Measurements from ENCODE around the gene SHROOM2. TPM values are rescaled to one million over a fixed set of nuclear protein-coding genes. Genes with fewer than 3 reads are reported as not detected.

Gene SHROOM2
- total and polyA plus RNA-seq, 8 donors: 1.3 to 11.3 (median 3.9) TPM

DNA sequence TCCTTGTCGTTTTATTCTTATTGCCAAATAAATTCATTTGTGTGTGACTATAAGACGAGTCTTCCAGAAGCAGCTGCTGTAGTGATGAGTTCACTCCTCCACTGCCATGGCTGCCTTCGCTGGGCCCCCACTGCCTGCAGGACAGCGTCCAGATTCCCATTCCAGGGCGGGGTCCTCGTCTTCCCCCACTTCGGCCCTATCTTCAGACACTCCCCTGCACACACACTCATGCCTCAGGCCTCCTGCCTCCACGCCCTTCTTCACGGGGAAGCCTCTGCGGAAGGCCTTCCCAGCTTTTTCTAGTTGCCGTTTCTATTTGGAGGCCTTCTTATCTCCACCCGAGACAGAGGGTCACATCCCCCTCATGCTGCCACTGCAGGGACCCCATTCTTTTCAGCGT is 80.4 kb downstream of the SHROOM2 start:
- H3K36me3 ChIP-seq: no peaks in the 10 kb centered on the region
- 38 to 61% (median 52%) methylated on average over 12 to 13 of the region's 13 CpGs for WGBS, 5 donors
- intact Hi-C loops (cut with DNase I; ENCODE audit: low total_unique reads): no loop called here
- no peaks in the 10 kb centered on the region for H3K4me1 ChIP-seq
- peaks cover 0 to 7% (median 0%) of the 10 kb centered on the region in 4 donors for H3K9me3 ChIP-seq
- no peak overlapping the region for H3K27ac ChIP-seq
- no peaks in the 10 kb centered on the region for H3K27me3 ChIP-seq
- TF ChIP-seq POLR2AphosphoS5 (IDR thresholded peaks at IDR 0.05): no peak
- TF ChIP-seq, protein P1, sequence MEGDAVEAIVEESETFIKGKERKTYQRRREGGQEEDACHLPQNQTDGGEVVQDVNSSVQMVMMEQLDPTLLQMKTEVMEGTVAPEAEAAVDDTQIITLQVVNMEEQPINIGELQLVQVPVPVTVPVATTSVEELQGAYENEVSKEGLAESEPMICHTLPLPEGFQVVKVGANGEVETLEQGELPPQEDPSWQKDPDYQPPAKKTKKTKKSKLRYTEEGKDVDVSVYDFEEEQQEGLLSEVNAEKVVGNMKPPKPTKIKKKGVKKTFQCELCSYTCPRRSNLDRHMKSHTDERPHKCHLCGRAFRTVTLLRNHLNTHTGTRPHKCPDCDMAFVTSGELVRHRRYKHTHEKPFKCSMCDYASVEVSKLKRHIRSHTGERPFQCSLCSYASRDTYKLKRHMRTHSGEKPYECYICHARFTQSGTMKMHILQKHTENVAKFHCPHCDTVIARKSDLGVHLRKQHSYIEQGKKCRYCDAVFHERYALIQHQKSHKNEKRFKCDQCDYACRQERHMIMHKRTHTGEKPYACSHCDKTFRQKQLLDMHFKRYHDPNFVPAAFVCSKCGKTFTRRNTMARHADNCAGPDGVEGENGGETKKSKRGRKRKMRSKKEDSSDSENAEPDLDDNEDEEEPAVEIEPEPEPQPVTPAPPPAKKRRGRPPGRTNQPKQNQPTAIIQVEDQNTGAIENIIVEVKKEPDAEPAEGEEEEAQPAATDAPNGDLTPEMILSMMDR (IDR thresholded peaks at IDR 0.05): no peak
- no peak for TF ChIP-seq POLR2A (IDR thresholded peaks at IDR 0.05)
- TF ChIP-seq EP300 (IDR thresholded peaks at IDR 0.05): no peak
- no peak overlapping the region for H3K4me3 ChIP-seq
- peak in 1 of 2 donors; percentile 43 for DNase-seq

DNA sequence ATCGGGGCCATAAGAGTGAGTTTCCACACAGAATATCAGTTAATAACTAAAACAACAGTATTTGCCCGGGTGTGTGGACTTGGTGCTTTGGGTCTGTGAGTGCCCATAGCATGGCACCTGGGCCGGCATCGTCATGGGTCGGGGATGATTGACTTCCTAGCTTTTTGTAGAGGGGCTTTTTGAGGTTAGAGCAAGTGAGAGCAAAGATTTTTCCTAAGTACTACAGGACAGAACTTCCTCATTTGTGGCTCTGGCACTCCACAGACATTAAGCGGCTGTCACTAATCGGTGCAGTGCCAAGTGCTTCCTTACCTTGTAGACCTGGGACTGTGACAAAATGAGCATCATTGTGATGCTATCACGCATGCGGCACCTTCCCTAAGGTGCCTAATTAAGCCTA is 81.0 kb downstream of the SHROOM2 start:
- no peak for DNase-seq
- no peaks in the 10 kb centered on the region for H3K4me1 ChIP-seq
- intact Hi-C loops (cut with DNase I; ENCODE audit: low total_unique reads): no loop called here
- H3K36me3 ChIP-seq: no peaks in the 10 kb centered on the region
- no peak overlapping the region for H3K4me3 ChIP-seq
- no peaks in the 10 kb centered on the region for H3K27me3 ChIP-seq
- peaks cover 0 to 7% (median 0%) of the 10 kb centered on the region in 4 donors for H3K9me3 ChIP-seq
- H3K27ac ChIP-seq: no peak overlapping the region
- TF ChIP-seq EP300 (IDR thresholded peaks at IDR 0.05) (no peak), POLR2A (IDR thresholded peaks at IDR 0.05) (no peak), POLR2AphosphoS5 (IDR thresholded peaks at IDR 0.05) (no peak)
- TF ChIP-seq, protein P1 (IDR thresholded peaks at IDR 0.05): no peak
- WGBS, 5 donors: 49 to 85% (median 61%) methylated on average over 3 to 9 of the region's 9 CpGs

DNA sequence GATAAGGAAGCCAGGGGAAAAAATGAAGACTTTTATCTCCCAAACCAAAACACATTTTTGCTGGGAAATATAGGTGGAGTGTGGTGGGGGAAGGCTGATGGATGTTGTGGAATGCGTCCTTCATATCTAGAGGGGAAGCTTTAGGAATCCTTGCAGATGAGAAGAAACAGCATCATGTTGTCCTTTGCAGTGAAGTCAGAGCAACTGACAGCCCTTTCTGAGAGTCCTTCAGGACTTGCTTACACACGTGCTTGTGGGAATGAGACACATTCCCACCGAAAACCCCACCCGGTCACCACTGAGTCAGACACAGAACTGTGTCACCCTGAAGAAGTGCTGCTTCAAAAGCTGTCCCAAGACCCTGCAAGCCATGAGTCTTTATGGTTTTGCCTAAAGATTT is 81.5 kb downstream of the SHROOM2 start:
- H3K36me3 ChIP-seq: no peaks in the 10 kb centered on the region
- no peak for TF ChIP-seq POLR2A (IDR thresholded peaks at IDR 0.05)
- no peak for TF ChIP-seq POLR2AphosphoS5 (IDR thresholded peaks at IDR 0.05)
- no peak for TF ChIP-seq EP300 (IDR thresholded peaks at IDR 0.05)
- TF ChIP-seq, protein P1 (IDR thresholded peaks at IDR 0.05): no peak
- no peaks in the 10 kb centered on the region for H3K27me3 ChIP-seq
- no peak overlapping the region for H3K4me3 ChIP-seq
- 59 to 82% (median 67%) methylated on average over 4 of the region's 4 CpGs for WGBS, 5 donors
- no peaks in the 10 kb centered on the region for H3K4me1 ChIP-seq
- intact Hi-C loops (cut with DNase I; ENCODE audit: low total_unique reads): no loop called here
- H3K27ac ChIP-seq: no peak overlapping the region
- H3K9me3 ChIP-seq: peaks cover 0 to 3% (median 0%) of the 10 kb centered on the region in 4 donors
- no peak for DNase-seq

DNA sequence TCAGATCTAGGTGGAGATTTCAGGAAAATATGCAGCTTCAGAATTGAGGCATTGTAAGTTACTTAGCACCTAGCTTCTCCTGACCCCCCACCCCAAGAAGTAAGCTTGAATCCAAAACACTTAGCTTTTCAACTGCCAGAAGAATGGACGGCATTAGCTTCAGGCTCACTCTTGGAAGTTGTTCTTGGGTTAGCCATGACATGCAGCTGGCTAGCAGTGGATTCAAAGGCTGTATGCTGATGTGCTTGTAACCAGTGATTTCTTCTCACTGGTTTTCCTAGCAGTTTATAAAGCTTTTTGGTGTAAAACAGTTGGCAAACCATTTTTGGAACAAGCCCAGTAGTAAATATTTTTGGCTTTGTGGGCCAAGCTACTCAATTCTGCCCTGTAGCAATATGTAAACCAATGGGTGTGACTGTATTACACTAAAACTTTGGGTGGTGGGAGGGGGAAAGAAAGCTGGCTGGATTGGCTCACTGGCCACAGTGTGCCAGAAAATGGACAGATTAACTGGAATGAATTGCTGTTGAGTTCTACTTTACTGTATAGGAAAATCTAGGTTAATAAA is 85.6 kb downstream of the SHROOM2 start:
- Histone ChIP-seq H3K4me3 (no peak overlapping the region), H3K36me3 (no peaks in the 10 kb centered on the region), H3K27ac (no peak overlapping the region), H3K4me1 (no peaks in the 10 kb centered on the region), H3K9me3 (no peaks in the 10 kb centered on the region), H3K27me3 (no peaks in the 10 kb centered on the region)
- TF ChIP-seq, protein P1 (IDR thresholded peaks at IDR 0.05): no peak
- TF ChIP-seq EP300 (IDR thresholded peaks at IDR 0.05) (no peak), POLR2AphosphoS5 (IDR thresholded peaks at IDR 0.05) (no peak), POLR2A (IDR thresholded peaks at IDR 0.05) (no peak)
- intact Hi-C loops (cut with DNase I; ENCODE audit: low total_unique reads): no loop called here
- DNase-seq: no peak
- WGBS, 5 donors: 59 to 79% (median 70%) methylated on average over 1 of the region's 1 CpG
